Activated naive CD4-positive, alpha-beta T cell treated with Interleukin-2 at 50 U/mL for 16 hours (primary cell): ENCODE measurements around the gene EBPL.
"Not testable (repeated sequence)": the region's sequence is repeated elsewhere in the genome, so short reads cannot be mapped to it uniquely, and the experiment has no call there.

Source experiments
- DNase-seq: peaks from one replicate; pipeline ENCODE4 v3.0.0-alpha.2; 2020

The EBPL gene

GRCh38 chr13:49632156-49632555 is 59.1 kb downstream of the EBPL start:
- DNase-seq: no peak

GRCh38 chr13:49630580-49630979 is 60.7 kb downstream of the EBPL start:
- DNase-seq: no peak

GRCh38 chr13:49629947-49630346 is 61.3 kb downstream of the EBPL start:
- DNase-seq: no peak

GRCh38 chr13:49629196-49629938 is 61.9 kb downstream of the EBPL start:
- DNase-seq: no peak

- DNase-seq: peak; percentile 46
Observed at GRCh38 chr13:49627831-49628652, 63.2 kb downstream of the EBPL start, which contains the start of gene ARL11. ARL11 (plus strand) TSS chr13:49628507; CDS start chr13:49630448, 1,941 bp downstream.

- no peak for DNase-seq
Observed at GRCh38 chr13:49625392-49626079, 65.8 kb downstream of the EBPL start.

- DNase-seq: no peak
Observed at GRCh38 chr13:49624229-49624628, 67.1 kb downstream of the EBPL start.

GRCh38 chr13:49622174-49622946 is 68.9 kb downstream of the EBPL start:
- no peak for DNase-seq

GRCh38 chr13:49620170-49620621 is 71.1 kb downstream of the EBPL start:
- DNase-seq: no peak

- no peak for DNase-seq
Observed at GRCh38 chr13:49616676-49617065, 74.6 kb downstream of the EBPL start.

GRCh38 chr13:49615836-49616675 is 75.2 kb downstream of the EBPL start:
- no peak for DNase-seq

- not testable (repeated sequence) for DNase-seq
Observed at GRCh38 chr13:49612042-49612441, 79.2 kb downstream of the EBPL start.
